ENCODE measurements around the gene SMIM24.
"Not testable (repeated sequence)": the region's sequence is repeated elsewhere in the genome, so short reads cannot be mapped to it uniquely, and the experiment has no call there.

The SMIM24 gene

DNA sequence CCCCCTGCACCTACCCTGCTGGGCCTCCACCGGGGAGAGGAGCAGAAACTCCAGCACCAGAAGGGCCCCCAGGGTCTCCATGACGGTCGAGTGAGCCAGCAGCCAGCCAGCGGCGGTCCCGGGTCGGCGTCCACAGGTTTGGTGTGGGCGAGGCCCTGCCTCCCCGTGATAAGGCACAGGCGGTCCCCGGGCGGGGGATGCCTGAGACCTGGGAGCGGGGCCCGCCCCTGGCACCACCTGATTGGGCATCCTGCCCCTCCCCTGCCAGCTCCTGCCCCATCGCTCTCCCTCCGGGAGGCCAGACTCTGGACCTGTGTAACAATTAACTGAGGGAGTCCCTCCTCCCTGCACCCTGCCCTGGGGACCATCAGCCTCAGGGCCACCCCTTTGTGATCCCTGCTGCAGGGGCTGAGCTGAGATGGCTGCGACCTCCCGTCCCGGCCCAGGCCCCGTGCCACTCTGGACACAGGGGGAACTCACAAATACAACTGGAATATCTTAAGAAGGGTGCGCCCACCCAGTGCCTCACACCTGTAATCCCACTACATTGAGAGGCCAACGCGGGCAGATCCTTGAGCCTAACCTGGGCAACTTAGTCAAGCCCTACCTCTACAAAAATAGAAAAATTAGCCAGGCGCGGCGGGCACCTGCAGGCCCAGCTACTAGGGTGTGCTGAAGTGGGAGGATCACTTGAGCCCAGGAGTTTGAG is at the start of gene SMIM24:
TSS of gene SMIM24 (minus strand) at position 143 of the 709 bp plus-strand sequence. CDS start at position 81, 62 bp downstream.
- no peak for DNase-seq (ENCODE audit: low read depth in 2 of 2)

DNA sequence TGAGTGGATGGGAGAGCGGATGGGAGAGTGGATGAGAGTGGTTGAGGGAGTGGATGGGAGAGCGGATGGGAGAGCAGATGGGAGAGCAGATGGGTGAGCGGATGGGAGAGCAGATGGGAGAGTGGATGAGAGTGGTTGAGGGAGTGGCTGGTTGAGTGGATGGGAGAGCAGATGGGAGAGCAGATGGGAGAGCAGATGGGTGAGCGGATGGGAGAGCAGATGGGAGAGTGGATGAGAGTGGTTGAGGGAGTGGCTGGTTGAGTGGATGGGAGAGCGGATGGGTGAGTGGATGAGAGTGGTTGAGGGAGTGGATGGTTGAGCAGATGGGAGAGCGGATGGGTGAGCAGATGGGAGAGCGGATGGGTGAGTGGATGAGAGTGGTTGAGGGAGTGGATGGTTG is 49.0 kb upstream of the SMIM24 start:
- DNase-seq (ENCODE audit: low read depth in 2 of 2), result not testable (repeated sequence)

DNA sequence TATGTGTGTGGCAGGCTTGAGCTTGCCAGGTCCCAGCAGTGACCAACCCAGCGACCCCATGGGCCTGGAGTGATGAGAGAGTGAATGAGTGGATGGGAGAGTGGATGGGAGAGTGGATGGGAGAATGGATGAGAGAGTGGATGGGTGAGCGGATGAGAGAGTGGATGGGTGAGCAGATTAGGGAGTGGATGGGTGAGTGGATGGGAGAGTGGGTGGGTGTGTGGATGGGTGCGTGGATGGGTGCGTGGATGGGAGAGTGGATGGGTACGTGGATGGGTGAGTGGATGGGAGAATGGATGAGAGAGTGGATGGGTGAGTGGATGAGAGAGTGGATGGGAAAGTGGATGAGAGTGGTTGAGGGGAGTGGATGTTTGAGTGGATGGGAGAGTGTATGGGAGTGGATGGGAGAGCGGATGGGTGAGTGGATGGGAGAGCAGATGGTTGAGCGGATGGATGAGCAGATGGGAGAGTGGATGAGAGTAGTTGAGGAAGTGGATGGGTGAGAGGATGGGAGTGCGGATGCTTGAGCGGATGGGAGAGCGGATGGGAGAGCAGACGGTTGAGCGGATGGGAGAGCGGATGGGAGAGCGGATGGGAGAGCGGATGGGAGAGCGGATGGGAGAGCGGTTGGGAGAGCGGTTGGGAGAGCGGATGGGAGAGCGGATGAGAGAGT is 48.4 kb upstream of the SMIM24 start:
- no peak for DNase-seq (ENCODE audit: low read depth in 2 of 2)

DNA sequence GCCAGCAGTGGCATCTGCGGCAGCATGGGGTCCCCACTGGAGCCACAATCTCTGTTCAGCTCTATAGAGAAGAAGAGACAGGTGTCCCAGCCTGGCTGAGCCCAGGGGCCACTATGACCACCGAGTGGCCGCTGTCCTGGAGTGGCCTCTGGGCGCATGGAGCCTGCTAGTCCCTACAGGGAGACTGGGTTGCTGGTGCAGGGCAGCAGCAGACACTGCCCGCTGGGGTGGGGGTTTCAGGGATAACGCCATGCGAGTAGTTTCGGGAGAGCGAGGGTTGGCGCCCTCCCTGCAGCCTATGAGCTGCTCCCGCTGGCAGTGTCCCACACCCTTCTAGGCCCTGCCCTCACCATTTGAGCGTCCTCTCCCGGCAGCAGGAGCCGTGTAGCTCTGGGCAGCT is 47.8 kb upstream of the SMIM24 start:
- no peak for DNase-seq (ENCODE audit: low read depth in 2 of 2)

DNA sequence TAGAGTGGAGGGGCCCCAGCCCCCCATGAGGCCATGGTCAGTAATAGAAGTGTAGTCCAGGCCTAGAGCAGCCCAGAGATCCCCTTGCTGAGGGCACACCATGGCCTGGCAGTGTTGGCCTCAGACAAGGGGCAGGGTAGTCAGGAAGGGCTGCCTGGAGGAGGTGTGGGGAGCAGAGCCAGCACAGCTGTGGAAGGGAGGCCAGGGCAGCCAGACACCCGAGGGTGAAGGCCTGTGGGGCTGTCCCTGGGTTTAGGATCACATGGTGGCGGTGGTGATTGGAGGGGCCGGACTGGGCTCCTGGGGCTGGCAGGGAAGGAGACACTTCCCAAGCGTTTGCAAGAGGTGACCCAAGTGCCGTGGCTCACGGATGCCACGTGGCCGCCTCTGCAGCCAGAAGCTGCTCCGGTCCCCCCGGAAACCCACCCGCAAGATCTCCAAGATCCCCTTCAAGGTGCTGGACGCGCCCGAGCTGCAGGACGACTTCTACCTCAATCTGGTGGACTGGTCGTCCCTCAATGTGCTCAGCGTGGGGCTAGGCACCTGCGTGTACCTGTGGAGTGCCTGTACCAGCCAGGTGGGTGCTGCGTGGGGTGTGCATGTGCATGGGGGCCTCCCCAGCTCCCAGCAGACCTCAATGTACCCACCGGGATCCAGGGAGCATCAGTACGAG is 47.0 kb upstream of the SMIM24 start:
- no peak for DNase-seq (ENCODE audit: low read depth in 2 of 2)

DNA sequence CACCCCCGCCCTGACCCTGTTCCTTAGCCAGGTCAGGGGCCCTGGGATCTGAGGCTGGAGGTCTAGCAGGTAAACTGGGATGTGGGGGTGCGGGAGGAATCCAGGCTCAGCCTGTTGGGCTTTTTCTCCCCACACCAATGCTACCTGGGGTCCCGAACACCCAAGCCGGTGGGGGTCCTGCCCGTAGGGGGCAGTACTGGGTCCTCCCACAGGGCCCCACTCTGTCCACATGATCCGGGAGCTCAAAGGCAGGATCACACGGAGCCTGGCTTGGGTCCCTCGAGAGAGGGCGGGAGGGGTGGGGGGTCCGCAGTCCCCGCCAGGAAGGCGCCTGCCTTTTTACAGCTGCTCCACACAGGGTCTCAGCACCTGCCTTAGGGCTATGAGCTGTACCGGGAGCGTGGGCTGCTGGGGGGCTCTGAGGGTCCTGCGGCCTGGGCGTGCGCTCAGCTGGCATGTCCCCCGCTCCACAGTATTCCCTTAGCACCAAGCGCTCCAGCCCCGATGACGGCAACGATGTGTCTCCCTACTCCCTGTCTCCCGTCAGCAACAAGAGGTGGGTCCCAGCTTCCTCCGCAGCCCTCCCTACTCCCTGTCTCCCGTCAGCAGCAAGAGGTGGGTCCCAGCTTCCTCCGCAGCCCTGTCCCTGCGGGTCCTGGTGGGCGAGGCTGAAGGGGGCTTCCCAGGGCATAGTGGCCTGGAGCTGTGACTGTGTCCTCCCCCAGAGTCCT is 46.3 kb upstream of the SMIM24 start:
- no peak for DNase-seq (ENCODE audit: low read depth in 2 of 2)

DNA sequence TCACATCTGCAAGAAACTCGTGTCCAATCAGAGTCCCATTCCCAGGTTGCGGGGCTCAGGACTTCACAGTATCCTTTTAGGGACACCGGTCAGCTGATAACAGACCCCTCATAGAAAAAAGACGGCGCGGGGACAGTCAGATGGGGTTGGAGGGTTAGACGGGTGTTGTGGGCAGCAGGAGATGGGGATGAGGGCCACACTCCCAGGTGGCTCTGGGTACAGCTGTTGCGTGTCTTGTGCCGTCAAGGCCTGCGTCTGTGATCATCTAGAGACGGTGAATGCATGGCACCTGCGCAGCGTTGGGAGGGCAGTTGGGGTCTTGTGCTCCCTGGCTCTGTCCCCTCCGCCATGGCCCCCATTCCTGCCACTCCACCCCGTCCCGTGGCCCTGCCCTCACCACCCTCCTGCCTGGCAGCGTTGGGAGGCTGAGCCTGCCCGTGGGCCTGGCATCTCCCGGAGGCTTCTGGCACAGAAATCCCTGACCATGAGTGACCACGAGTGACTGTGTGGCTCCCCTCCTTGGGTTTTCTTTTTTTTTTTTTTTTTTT is 44.7 kb upstream of the SMIM24 start:
- DNase-seq (ENCODE audit: low read depth in 2 of 2), result no peak

DNA sequence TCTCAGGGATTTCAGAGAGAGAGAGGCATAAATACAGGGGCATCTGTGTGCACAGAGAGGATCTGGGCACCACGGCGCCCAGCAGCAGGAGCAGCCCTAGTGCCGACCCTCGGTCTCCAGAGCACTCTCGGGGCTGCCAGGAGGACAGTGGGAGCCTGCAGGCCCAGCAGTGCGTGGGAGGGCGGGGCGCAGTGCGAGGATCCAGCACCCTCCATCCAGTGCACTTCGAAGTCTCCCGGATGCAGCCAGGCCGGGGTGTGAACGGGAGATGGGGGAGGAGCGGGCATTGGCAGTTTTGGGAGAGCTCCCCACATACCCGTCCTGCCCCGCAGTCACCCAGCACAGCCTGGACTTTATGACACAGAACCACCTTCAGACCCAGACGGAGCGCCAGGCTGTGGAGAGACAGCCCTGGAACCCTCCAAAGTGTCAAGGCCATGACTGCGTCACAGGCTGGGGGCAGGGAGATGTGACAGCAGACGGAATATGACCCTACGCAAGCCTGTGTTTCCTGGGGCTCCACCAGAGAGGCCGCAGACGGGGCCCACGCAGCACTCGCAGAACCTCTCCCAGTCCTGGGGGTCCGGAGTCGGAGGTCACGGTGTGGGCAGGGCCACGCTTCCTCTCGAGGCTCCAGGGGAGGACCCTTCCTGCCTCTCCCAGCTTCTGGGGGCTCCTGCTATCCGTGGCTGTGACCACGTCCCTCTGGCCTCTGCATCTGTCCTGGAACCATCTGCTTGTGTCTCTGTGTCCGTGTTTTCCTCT is 43.9 kb upstream of the SMIM24 start:
- DNase-seq (ENCODE audit: low read depth in 2 of 2), result no peak

DNA sequence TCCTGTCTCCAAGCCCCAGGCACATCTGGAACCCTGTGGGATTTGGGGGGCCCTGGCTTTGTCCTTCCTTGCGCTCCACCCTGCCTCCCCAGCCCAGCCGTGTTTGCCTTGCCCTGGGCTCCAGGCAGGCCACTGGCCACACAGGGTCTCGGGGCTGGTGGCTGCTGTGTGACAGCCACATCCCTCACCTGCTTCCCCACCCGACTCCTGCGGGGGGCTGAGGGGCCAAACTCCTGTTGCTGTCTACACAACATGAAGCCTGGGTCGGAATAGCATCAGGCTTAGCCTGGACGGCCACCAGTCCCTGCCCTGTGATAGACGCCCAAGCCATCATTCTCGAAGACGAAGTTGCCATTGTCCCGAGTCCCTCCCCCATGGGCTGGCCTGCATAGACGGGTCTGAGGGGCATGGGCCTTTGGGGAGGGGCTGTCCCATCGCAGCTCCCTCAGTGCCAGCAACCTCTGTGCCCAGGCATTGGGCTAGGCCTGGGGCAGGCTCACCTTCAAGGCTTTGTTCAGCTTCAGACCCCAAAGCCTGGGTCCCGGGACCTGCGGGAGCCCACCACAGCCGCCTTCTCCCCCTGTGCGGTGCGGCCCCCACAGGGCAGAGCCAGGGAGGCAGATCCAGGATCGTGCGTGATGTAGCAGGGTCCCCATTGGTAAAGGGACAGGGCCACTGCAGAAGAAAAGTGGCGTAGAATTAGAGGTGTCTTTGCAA is 43.2 kb upstream of the SMIM24 start:
- no peak for DNase-seq (ENCODE audit: low read depth in 2 of 2)

DNA sequence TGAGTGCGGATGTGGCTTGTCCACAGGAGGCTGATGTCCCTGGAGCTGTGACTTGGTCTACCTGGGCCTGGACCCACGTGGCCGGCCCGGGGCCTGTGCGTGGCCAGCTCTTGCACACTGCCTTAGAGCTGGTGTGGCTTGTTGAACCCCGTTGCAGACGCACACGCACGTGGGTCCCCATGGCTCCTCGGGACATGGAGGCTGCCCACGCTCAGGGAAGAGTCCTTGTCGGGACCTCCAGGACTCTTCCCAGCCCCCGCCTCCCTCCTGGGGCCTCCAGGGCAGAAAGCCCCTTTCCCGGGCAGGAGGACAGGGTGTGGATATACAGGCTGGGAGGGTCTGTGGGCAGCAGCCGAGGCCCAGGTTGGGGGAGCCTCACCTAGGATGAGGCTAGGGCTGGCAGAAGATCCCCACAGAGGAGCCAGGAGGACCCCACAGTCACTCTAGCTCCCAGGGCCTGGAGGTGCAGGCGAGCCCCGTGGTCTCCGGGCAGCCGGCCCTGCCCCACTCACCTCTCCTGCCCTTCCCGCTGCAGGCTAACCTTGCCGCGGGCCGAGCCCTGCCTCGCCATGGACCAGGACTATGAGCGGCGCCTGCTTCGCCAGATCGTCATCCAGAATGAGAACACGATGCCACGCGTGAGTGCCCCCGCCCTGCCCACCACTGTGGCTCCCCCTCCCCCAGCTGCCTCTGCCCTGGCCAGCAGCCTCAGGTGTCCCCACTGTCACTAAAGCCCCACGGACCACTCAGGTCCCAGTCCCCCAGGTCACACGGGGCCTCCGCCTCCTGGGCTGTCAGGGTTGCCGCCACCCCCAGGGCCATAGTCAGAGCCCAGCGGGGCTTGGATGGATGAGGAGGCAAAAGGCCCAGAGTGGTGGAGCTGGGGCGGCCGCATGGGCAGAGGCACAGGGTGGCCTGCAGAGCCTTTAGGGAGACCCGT is 42.4 kb upstream of the SMIM24 start:
- DNase-seq (ENCODE audit: low read depth in 2 of 2), result no peak

DNA sequence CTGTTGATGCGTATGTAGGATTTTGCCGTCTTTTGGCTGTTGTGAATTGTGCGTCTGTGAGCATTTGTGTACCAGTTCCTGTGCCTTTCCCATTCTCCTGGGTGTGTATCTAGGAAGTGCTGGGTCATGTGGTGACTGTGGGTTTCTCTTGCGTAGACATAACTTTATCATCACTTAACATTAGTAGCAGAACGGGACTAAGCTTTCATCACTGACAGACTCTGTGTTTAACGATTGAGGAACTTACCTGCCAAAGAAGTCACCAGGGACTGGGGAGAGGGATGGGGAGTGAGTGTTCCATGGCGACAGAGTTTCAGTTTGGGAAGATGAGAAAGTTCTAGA is 40.8 kb upstream of the SMIM24 start:
- DNase-seq (ENCODE audit: low read depth in 2 of 2), result no peak

DNA sequence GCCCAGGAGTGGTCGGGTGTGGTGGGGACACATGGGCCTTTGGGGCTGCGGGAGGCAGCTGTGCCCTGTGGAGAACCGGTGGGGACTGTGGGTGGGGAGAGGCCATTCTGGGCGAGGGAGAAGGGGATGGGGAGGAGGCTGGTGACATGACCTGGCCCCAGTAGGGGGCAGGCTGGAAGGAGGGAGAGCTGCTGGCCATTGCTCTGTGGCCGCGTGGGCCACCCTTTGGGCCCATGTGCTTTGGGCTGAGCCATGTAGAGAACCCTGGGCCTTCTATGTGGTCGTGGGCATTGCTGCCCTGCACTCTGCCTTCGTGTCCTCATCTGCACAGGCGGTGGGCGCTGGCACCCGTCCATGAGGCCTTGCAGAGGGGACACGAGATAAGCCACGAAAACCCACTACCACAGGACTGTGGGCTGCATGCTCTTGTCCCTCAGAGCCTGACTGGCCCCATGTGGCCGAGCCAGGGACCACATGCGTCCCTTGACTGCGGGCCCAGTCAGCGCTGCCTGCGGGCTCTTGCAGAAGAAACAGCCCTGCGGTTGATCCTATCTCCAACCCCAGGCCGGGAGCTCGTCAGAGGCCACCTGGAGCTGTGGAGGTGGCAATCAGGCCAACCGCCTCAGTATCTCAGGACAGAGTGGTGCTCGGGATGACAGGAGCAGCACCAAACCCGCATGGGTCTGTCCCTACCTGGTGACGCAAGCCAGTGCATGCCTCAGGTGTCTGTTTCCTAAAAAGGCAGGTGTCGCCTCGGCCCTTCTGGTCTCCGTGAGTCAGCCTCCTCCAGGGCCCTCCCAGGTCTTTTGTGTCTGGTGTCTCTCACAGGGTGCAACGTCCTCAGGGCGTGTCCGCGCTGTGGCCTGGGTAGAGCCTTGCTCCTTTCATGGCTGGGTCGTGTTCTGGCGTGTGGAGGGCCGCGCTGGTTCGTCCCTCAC is 40.1 kb upstream of the SMIM24 start:
- DNase-seq (ENCODE audit: low read depth in 2 of 2), result no peak

DNA sequence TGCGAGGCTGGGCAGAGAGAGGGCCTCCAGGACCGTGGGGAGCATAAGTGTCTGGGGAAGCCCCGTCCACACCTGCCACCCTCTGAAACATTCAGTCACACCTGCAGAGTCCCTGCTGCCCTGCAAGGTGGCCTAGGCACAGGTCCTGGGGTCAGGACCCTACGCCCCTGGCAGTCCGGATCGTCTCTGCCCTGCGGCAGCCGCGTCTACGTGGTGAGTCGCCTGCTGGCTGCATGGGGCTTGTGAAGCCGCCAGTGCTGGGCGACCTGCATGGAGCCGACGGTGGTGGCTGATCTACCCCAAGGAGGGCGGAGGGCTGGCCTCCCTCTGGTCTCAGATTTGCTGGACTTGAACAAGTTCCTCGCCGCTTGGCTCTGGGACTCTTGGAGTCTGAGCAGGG is 38.8 kb upstream of the SMIM24 start:
- DNase-seq (ENCODE audit: low read depth in 2 of 2), result no peak

DNA sequence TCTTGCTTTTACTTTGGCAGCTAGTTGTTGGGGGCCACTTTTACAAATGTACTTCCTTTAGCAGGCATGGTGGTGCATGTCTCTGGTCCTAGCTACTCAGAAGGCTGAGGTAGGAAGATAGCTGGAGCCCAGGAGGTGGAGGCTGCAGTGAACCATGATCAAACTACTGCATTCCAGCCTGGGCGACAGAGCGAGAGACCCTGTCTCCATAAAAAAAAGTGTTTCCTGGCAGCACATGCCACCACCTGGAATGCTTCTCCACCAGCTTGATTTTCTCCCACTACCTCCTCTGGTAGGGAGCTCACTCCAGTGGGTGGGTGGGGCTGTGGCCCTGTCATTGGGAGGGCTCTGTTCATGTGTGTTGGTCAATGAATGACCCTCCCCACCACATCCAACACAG is 38.3 kb upstream of the SMIM24 start:
- DNase-seq (ENCODE audit: low read depth in 2 of 2), result no peak

DNA sequence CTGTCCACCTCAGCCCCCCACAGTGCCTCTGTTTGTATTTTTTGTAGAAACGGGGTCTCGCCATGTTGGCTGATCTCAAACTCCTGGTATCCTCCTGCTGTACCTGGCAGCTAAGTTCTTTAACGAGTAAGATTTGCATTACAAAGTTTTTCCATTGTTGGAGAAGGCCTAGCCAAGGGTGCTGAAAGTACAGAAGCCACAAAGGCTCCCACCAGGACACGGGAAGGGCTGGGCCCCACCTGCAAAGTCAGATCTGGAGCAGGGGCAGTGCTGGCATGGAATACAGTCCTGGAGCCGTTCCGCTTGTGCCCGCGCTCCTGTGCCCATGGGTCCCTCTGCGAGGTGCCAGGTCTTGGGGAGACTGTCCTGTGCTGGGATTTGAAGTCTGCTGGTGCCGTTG is 37.9 kb upstream of the SMIM24 start:
- no peak for DNase-seq (ENCODE audit: low read depth in 2 of 2)

DNA sequence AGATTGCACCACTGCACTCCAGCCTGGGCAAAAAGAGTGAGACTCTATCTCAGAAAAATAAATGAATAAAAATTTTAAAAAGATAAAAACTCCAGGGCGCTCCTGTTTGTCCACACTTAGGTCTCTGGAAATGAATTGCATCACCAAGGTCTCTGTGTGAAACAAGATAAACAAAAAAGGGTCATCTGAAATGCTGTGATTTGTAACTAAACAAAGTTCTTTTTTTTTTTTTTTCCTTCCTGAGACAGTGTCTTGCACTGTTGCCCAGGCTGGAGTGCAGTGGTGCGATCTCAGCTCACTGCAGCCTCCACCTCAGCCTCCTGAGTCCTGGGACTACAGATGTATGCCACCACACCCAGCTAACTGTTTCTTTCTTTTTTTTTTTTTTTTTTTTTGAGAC is 37.3 kb upstream of the SMIM24 start:
- DNase-seq (ENCODE audit: low read depth in 2 of 2), result no peak

DNA sequence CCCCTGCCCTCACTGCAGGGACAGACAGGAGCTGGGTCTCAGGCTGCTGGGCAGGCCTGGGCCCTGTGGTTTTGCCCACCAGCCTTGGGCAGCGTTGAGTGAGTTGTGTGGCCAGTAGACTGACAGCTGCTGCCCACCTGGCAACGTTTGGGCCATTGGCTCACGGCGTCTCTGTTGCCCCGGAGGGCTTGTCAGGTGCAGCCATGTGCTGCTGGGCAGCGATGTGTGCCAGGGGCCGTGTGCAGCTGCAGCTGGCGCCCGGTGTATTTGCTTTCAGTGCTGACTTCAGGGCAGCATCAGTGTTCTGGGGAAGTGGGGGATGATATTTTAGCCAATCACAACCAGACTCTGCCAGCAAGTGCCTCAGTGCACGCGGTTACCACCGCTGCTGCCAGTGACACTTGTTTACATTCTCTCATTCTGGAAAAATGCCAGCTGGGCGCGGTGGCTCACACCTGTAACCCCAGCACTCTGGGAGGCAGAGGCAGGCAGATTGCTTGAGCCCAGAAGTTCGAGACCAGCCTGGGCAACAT is 36.4 kb upstream of the SMIM24 start:
- DNase-seq (ENCODE audit: low read depth in 2 of 2), result no peak

DNA sequence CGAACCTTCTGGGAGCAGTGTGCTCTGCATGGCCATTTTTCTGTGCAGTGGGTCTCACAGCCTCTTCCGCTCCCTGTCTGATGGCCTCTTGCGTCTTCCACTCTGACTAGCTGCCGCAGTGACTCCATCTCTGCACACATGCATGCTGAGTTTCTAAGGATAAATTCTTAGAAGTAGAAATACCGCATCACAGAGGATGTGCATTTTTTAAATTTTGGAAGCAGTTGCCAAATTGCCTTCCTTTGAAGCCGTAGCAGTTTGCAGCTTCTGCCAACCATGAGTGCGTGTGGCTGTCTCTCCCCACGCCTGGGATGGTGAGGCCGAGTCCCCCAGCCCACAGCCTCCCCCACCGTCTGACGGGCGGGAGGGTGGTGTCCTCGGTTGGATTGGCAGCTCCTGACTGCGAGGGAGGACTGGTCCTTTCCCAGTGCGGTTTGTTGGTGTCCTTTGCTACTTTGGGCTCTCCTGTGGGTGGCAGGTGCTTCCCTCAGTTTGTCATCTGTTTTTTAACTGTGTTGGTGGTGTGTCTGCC is 35.6 kb upstream of the SMIM24 start:
- no peak for DNase-seq (ENCODE audit: low read depth in 2 of 2)
